ENCODE results near the gene KIRREL1. TPM values are rescaled to one million over a fixed set of nuclear protein-coding genes. Genes with fewer than 3 reads are reported as not detected.
A peak's percentile ranks its signal among the peaks of the same experiment; 100 is the strongest.

Gene KIRREL1
- total RNA-seq, 4 donors from 2014 or later: 34.1 to 102 (median 57.4) TPM

GRCh38 chr1:157959750-157960149 is 33.7 kb upstream of the KIRREL1 start:
- Histone ChIP-seq H3K27ac (no peak overlapping the region), H3K4me1 (no peaks in the 10 kb centered on the region), H3K27me3 (no peaks in the 10 kb centered on the region), H3K4me3 (no peak overlapping the region), H3K9me3 (no peaks in the 10 kb centered on the region), H3K36me3 (no peaks in the 10 kb centered on the region)
- intact Hi-C loops (cut with DNase I; ENCODE audit: low total_unique reads): loop anchor here (5.0 kb wide), 1 partner anchor 163 kb away; no protein-coding TSS in a partner anchor
- no peak for DNase-seq
- TF ChIP-seq POLR2A (IDR thresholded peaks at IDR 0.05) (no peak), CTCF (IDR thresholded peaks at IDR 0.05) (no peak)

- Histone ChIP-seq H3K27ac (no peak overlapping the region), H3K4me1 (peaks cover 0 to 5% of the 10 kb centered on the region in 2 donors), H3K9me3 (no peaks in the 10 kb centered on the region), H3K27me3 (no peaks in the 10 kb centered on the region), H3K4me3 (no peak overlapping the region), H3K36me3 (no peaks in the 10 kb centered on the region)
- intact Hi-C loops (cut with DNase I; ENCODE audit: low total_unique reads): loop anchor here (5.0 kb wide), 1 partner anchor 162 kb away; no protein-coding TSS in a partner anchor
- TF ChIP-seq CTCF (IDR thresholded peaks at IDR 0.05): no peak
- TF ChIP-seq POLR2A (IDR thresholded peaks at IDR 0.05): no peak
- DNase-seq: no peak
Observed at GRCh38 chr1:157960773-157961172, 32.7 kb upstream of the KIRREL1 start.

- no peaks in the 10 kb centered on the region for H3K9me3 ChIP-seq
- DNase-seq: no peak
- H3K4me1 ChIP-seq: peaks cover 0 to 5% of the 10 kb centered on the region in 2 donors
- intact Hi-C loops (cut with DNase I; ENCODE audit: low total_unique reads): loop anchor here (5.0 kb wide), 1 partner anchor 160 kb away; no protein-coding TSS in a partner anchor
- H3K4me3 ChIP-seq: no peak overlapping the region
- no peaks in the 10 kb centered on the region for H3K27me3 ChIP-seq
- TF ChIP-seq POLR2A (IDR thresholded peaks at IDR 0.05) (no peak), CTCF (IDR thresholded peaks at IDR 0.05) (no peak)
- no peak overlapping the region for H3K27ac ChIP-seq
- H3K36me3 ChIP-seq: no peaks in the 10 kb centered on the region
Observed at GRCh38 chr1:157961805-157962762, 31.4 kb upstream of the KIRREL1 start.

- Histone ChIP-seq H3K36me3 (no peaks in the 10 kb centered on the region), H3K9me3 (no peaks in the 10 kb centered on the region), H3K4me3 (no peak overlapping the region), H3K27me3 (no peaks in the 10 kb centered on the region), H3K27ac (no peak overlapping the region), H3K4me1 (peaks cover 0 to 5% of the 10 kb centered on the region in 2 donors)
- TF ChIP-seq POLR2A (IDR thresholded peaks at IDR 0.05) (no peak), CTCF (IDR thresholded peaks at IDR 0.05) (peak; percentile 84 to 97 (median 92))
- intact Hi-C loops (cut with DNase I; ENCODE audit: low total_unique reads): loop anchor here (5.0 kb wide), 1 partner anchor 159 kb away; no protein-coding TSS in a partner anchor
- DNase-seq: peak; percentile 69 to 77
Observed at GRCh38 chr1:157963713-157964112, 29.7 kb upstream of the KIRREL1 start.

- H3K27me3 ChIP-seq: no peaks in the 10 kb centered on the region
- H3K36me3 ChIP-seq: no peaks in the 10 kb centered on the region
- TF ChIP-seq POLR2A (IDR thresholded peaks at IDR 0.05) (no peak), CTCF (IDR thresholded peaks at IDR 0.05) (no peak)
- H3K4me1 ChIP-seq: peaks cover 0 to 5% of the 10 kb centered on the region in 2 donors
- no peak for DNase-seq
- peak overlapping the region; percentile 52 to 60 for H3K27ac ChIP-seq
- no peaks in the 10 kb centered on the region for H3K9me3 ChIP-seq
- H3K4me3 ChIP-seq: no peak overlapping the region
- intact Hi-C loops (cut with DNase I; ENCODE audit: low total_unique reads): no loop called here
Observed at GRCh38 chr1:157965584-157965983, 27.9 kb upstream of the KIRREL1 start.
